Neuronal stem cell (in vitro differentiated cells): ENCODE results near the gene PTGIR.

Experiments used
- DNase-seq: peaks from one replicate; pipeline ENCODE4 v3.0.0-alpha.2; 2013; ENCODE audit warnings: low spot score
- H2AFZ ChIP-seq: one replicate; pipeline ENCODE4 v1.6.1; 2013; ENCODE audit warnings: mild to moderate bottlenecking, low read length, inconsistent platforms
- H2AK5ac ChIP-seq: 2 replicates; pipeline ENCODE4 v1.6.1; 2013; ENCODE audit warnings: low read depth, mild to moderate bottlenecking, inconsistent platforms, low read length, moderate library complexity, mixed read lengths
- H2BK120ac ChIP-seq: 2 replicates; pipeline ENCODE4 v1.6.1; 2013; ENCODE audit warnings: low read depth, mild to moderate bottlenecking, inconsistent platforms, low read length, moderate library complexity, mixed read lengths
- H2BK12ac ChIP-seq: one replicate; pipeline ENCODE4 v1.6.1; 2013; ENCODE audit warnings: low read length, inconsistent platforms
- H2BK15ac ChIP-seq: 2 replicates; pipeline ENCODE4 v1.6.1; 2013; ENCODE audit warnings: mild to moderate bottlenecking, low read length, inconsistent platforms, mixed read lengths
- H2BK5ac ChIP-seq: one replicate; pipeline ENCODE4 v1.6.1; 2013; ENCODE audit warnings: inconsistent platforms, mild to moderate bottlenecking, low read length, moderate library complexity
- H3K14ac ChIP-seq: one replicate; pipeline ENCODE4 v1.6.1; 2013; ENCODE audit warnings: low read length, inconsistent platforms
- H3K18ac ChIP-seq: 2 replicates; pipeline ENCODE4 v1.6.1; 2013; ENCODE audit warnings: low read length, inconsistent platforms
- H3K23ac ChIP-seq: 2 replicates; pipeline ENCODE4 v1.6.1; 2013; ENCODE audit warnings: low read depth, mild to moderate bottlenecking, mixed read lengths, low read length, inconsistent platforms; ENCODE audit not compliant: poor library complexity
- H3K27ac ChIP-seq: replicated peaks from 3 replicates; pipeline ENCODE4 v1.5.1; 2013; ENCODE audit warnings: low read length, inconsistent platforms
- H3K27me3 ChIP-seq, 3 experiments: 2 replicates each; pipeline ENCODE4 v1.6.1; 2013; ENCODE audit warnings: low read length in 3 of 3, mild to moderate bottlenecking in 2 of 3, inconsistent platforms in 1 of 3, low read depth in 1 of 3, mixed read lengths in 1 of 3, moderate library complexity in 1 of 3; ENCODE audit not compliant: control insufficient read depth in 3 of 3, insufficient read depth in 3 of 3
- H3K36me3 ChIP-seq, 2 donors: replicated peaks in 1 of 2; 2 replicates each; pipeline ENCODE4 v1.6.1; 2013; ENCODE audit warnings: low read length in 2 of 2; ENCODE audit not compliant: control insufficient read depth in 2 of 2, insufficient read depth in 2 of 2
- H3K4ac ChIP-seq: 2 replicates; pipeline ENCODE4 v1.6.1; 2013; ENCODE audit warnings: inconsistent platforms, mild to moderate bottlenecking, low read length, moderate library complexity
- H3K4me1 ChIP-seq, 2 donors: 1 replicate in 1 of 2; 2 replicates in 1 of 2; pipeline ENCODE4 v1.6.1; 2013; ENCODE audit warnings: low read length in 2 of 2, low read depth in 1 of 2; ENCODE audit not compliant: control insufficient read depth in 2 of 2, insufficient read depth in 1 of 2
- H3K4me2 ChIP-seq: one replicate; pipeline ENCODE4 v1.6.1; 2013; ENCODE audit warnings: mild to moderate bottlenecking, low read length, inconsistent platforms; ENCODE audit not compliant: insufficient read depth, poor library complexity, severe bottlenecking
- H3K4me3 ChIP-seq, 2 donors: 2 replicates each; pipeline ENCODE4 v1.5.1; 2013; ENCODE audit warnings: low read length in 2 of 2, mild to moderate bottlenecking in 2 of 2, inconsistent platforms in 1 of 2, moderate library complexity in 1 of 2
- H3K79me1 ChIP-seq: one replicate; pipeline ENCODE4 v1.6.1; 2013; ENCODE audit warnings: low read depth, mild to moderate bottlenecking, inconsistent platforms, low read length, moderate library complexity
- H3K9ac ChIP-seq: one replicate; pipeline ENCODE4 v1.6.1; 2013; ENCODE audit warnings: mild to moderate bottlenecking, low read depth, low read length, inconsistent platforms; ENCODE audit not compliant: poor library complexity
- H3K9me3 ChIP-seq, 2 donors: replicated peaks in 1 of 2; 2 replicates each; pipeline versions ENCODE3 to v1.6.1; 2013; ENCODE audit warnings: low read length in 2 of 2, mild to moderate bottlenecking in 2 of 2, inconsistent platforms in 1 of 2, low read depth in 1 of 2, mixed read lengths in 1 of 2, moderate library complexity in 1 of 2; ENCODE audit not compliant: control insufficient read depth in 2 of 2, insufficient read depth in 1 of 2
- H4K8ac ChIP-seq: one replicate; pipeline ENCODE4 v1.6.1; 2013; ENCODE audit warnings: low read depth, mild to moderate bottlenecking, inconsistent platforms, low read length, moderate library complexity
- H4K91ac ChIP-seq: one replicate; pipeline ENCODE4 v1.6.1; 2013; ENCODE audit warnings: low read length, low read depth, mild to moderate bottlenecking, inconsistent platforms; ENCODE audit not compliant: poor library complexity
- WGBS, 2 donors: extraction: QIAGEN DNeasy Blood & Tissue Kit; methylation state at CpG; one replicate each; pipeline ENCODE4 v1.1.7; 2013; ENCODE audit warnings: missing lambda C conversion rate in 2 of 2, mixed read lengths in 1 of 2; ENCODE audit not compliant: insufficient read length in 2 of 2, insufficient replicate concordance in 1 of 2; ENCODE audit errors: extremely low coverage in 2 of 2; 5-methylcytosine and 5-hydroxymethylcytosine counted together

Gene PTGIR

DNA sequence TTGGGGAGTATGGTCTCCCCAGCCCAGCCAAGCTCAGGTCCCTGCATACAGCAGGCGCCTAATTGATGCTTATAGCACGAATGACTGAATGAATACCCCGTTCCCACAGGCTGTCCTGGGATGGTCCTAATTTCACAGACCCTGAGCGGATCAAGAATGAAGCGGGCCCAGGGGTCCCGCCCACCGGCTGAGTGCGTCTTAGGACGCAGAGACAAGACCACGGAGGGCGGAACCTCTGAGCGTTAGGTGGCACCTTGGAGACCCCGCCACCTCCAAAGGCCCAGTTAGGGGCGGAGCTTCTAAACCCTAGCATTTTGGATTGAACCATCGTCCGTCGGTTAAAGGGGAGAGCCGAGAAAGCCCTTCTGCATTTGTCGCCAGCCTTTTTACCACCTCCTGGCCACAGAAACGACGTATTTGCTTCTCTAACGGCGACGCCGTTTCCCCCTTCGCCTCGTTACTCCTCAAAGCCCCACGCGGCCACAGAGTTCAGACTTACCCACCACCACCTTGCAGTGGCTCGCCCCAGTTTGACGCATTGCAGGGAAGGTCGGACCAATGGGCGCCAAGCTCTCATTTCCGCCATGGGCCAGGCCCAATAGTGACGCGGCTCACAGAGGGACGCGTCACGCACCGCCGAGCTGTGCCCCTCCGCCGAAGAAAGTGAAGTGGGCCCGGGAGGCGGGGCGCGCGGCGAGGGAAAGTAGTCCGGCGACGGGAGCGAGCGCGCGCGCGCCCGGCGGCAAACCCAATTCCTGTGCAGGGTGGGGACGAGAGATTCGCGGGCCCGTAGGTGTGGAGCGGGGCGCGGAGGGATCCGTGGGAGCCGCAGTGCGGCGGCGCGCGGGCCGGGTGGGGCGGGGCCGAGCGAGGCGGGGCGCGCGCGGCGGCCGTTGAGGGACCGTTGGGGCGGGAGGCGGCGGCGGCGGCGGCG is 24.2 kb downstream of the PTGIR start:
- H3K27me3 ChIP-seq, result no peaks in the 10 kb centered on the region
- H4K91ac ChIP-seq, result no peak overlapping the region
- peak; percentile 100 for DNase-seq
- H4K8ac ChIP-seq, result peak overlapping the region; percentile 20
- peak overlapping the region; percentile 91 for H3K9ac ChIP-seq
- no CpG with 5 or more reads among the region's 93 CpGs for WGBS, 2 donors
- peak overlapping the region; percentile 85 for H3K27ac ChIP-seq
- H3K4me2 ChIP-seq, result peak overlapping the region; percentile 71
- no peak overlapping the region for H2BK120ac ChIP-seq
- H3K4ac ChIP-seq, result no peak overlapping the region
- H2BK12ac ChIP-seq, result peak overlapping the region; percentile 63
- peaks cover 7 to 28% of the 10 kb centered on the region in 2 donors for H3K36me3 ChIP-seq
- peak overlapping the region; percentile 47 for H3K14ac ChIP-seq
- peaks cover 9 to 20% of the 10 kb centered on the region in 2 donors for H3K4me1 ChIP-seq
- peaks cover 17% of the 10 kb centered on the region for H3K79me1 ChIP-seq
- H2AK5ac ChIP-seq, result peak overlapping the region; percentile 15
- H3K23ac ChIP-seq, result peak overlapping the region; percentile 73
- peaks cover 3 to 7% of the 10 kb centered on the region in 2 donors for H3K9me3 ChIP-seq
- no peak overlapping the region for H2BK15ac ChIP-seq
- peak overlapping the region; percentile 92 for H2AFZ ChIP-seq
- peak overlapping the region; percentile 99 for H3K18ac ChIP-seq
- H2BK5ac ChIP-seq, result peak overlapping the region; percentile 100
- H3K4me3 ChIP-seq, result peak overlapping the region; percentile 83 to 96

DNA sequence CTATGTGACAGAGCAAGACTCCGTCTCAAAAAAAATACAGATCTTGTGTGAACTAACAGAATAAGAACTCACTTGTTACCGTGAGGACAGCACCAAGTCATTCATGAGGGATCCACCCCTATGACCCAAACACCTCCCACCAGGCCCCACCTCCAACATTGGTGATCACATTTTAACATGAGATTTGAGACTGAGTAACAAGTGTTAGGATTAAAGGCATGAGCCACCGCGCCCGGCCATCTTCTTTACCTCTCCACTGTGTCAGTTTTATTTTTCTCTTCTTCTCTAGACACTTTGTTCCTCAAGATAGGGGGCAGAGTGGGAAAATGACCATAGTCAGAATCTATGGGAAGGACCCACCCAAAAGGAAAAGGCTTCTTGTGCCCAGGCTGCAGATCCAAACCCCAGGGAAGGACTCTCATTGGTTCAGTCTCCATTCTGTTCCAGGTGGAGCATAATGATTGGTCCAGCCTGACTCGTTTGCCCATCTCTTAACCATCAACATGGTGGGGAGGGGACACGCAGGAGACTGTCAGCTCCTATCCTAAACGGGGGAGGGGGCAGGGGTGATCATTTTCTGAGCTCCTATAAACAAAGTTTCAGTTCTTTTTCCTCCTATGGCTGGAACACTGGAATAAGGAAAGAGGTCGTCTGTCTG is 25.0 kb downstream of the PTGIR start:
- no peak overlapping the region for H3K23ac ChIP-seq
- no CpG with 5 or more reads among the region's 9 CpGs for WGBS, 2 donors
- H3K4me1 ChIP-seq, result peaks cover 9 to 20% of the 10 kb centered on the region in 2 donors
- no peak overlapping the region for H2BK12ac ChIP-seq
- H3K36me3 ChIP-seq, result peaks cover under 1 to 20% of the 10 kb centered on the region in 2 donors
- peaks cover 12% of the 10 kb centered on the region for H3K79me1 ChIP-seq
- H3K9ac ChIP-seq, result no peak overlapping the region
- DNase-seq, result no peak
- H4K91ac ChIP-seq, result no peak overlapping the region
- H3K4me2 ChIP-seq, result peak overlapping the region; percentile 71
- H4K8ac ChIP-seq, result peak overlapping the region; percentile 20
- H2AK5ac ChIP-seq, result peak overlapping the region; percentile 15
- H3K4ac ChIP-seq, result no peak overlapping the region
- H3K27ac ChIP-seq, result peak overlapping the region; percentile 85
- H3K9me3 ChIP-seq, result peaks cover 2 to 8% of the 10 kb centered on the region in 2 donors
- peak overlapping the region; percentile 66 for H3K18ac ChIP-seq
- no peak overlapping the region for H2BK120ac ChIP-seq
- H2BK5ac ChIP-seq, result no peak overlapping the region
- H3K4me3 ChIP-seq, result peak overlapping the region; percentile 80 to 83
- peak overlapping the region; percentile 92 for H2AFZ ChIP-seq
- H2BK15ac ChIP-seq, result no peak overlapping the region
- no peak overlapping the region for H3K14ac ChIP-seq
- H3K27me3 ChIP-seq, result no peaks in the 10 kb centered on the region

DNA sequence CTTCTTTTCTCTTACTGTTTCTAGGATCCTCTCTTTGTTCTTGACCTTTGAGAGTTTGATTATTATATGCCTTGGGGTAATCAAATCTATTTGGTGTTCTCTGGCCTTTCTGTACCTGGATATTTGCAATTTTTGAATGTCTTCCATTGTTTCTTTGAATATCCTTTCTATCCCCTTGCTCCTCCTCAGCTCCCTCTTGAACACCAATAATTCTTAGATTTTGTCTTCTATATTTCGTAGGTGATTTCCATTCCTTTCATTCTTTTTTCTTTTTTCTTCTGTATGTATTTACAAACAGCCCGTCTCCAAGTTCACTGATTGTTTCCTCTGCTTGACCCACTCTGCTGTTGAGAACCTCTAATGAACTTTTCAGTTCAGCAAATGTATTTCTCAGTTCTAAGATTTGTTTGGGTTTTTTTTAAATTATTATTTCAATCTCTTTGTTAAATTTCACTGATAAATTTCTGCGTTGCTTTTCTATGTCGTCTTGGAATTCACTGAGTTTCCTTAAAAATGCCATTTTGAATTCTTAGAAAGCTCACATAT is 26.4 kb downstream of the PTGIR start:
- Histone ChIP-seq H3K18ac (no peak overlapping the region), H3K79me1 (peaks cover 3% of the 10 kb centered on the region)
- WGBS, 2 donors, result no CpG with 5 or more reads among the region's 4 CpGs

More for the DNA sequence above, 26.4 kb downstream of the PTGIR start:
- Histone ChIP-seq H4K91ac (no peak overlapping the region), H2BK120ac (no peak overlapping the region), H3K14ac (no peak overlapping the region), H3K4me2 (no peak overlapping the region), H3K27me3 (no peaks in the 10 kb centered on the region), H2BK15ac (no peak overlapping the region), H3K4me3 (no peak overlapping the region), H3K36me3 (peaks cover 0 to 9% of the 10 kb centered on the region in 2 donors), H3K23ac (no peak overlapping the region), H2BK12ac (no peak overlapping the region), H2AK5ac (no peak overlapping the region), H3K9ac (no peak overlapping the region), H3K9me3 (peaks cover 2 to 8% of the 10 kb centered on the region in 2 donors), H3K4ac (no peak overlapping the region), H3K27ac (no peak overlapping the region), H2AFZ (no peak overlapping the region), H4K8ac (no peak overlapping the region), H3K4me1 (peaks cover 9 to 12% of the 10 kb centered on the region in 2 donors), H2BK5ac (no peak overlapping the region)
- DNase-seq, result no peak
